NT2/D1 (cell line): Measurements from ENCODE around the gene ALG1L2.

Source experiments
- SUZ12 ChIP-seq: IDR thresholded peaks from 2 replicates; pipeline ENCODE4 v1.6.1; 2011; ENCODE audit not compliant: insufficient read length, insufficient read depth; ENCODE audit errors: extremely low read depth
- YY1 ChIP-seq: IDR thresholded peaks from 2 replicates; pipeline ENCODE4 v1.6.1; 2011; ENCODE audit not compliant: insufficient read length, insufficient read depth
- ZNF274 ChIP-seq: IDR thresholded peaks from 2 replicates; pipeline ENCODE4 v1.6.1; 2011; ENCODE audit warnings: mild to moderate bottlenecking, low read depth, low read length

GRCh38 chr3:130084436-130084980 lies 2.9 kb downstream of the ALG1L2 start:
- TF ChIP-seq YY1 = no peak
- TF ChIP-seq SUZ12 = no peak
- TF ChIP-seq ZNF274 = no peak
